ENCODE results near the gene RUFY2. TPM values are rescaled to one million over a fixed set of nuclear protein-coding genes. Genes with fewer than 3 reads are reported as not detected.

Gene RUFY2
- polyA plus RNA-seq, 4 donors: 4.5 to 17.2 (median 5.0) TPM

GRCh38 chr10:68428396-68429104 is 21.5 kb upstream of the RUFY2 start:
- no peak for DNase-seq
- Histone ChIP-seq H3K9me3 (ENCODE audit: control insufficient read depth in 2 of 2, insufficient read depth in 1 of 2, low read depth in 1 of 2, low read length in 1 of 2) (no peaks in the 10 kb centered on the region), H3K4me3 (ENCODE audit: low read depth in 1 of 3, low read length in 3 of 3) (no peak overlapping the region), H3K36me3 (ENCODE audit: control insufficient read depth in 3 of 3, insufficient read depth in 2 of 3, low read depth in 1 of 3, low read length in 3 of 3) (peaks cover 0 to 20% (median 0%) of the 10 kb centered on the region in 3 donors), H3K27me3 (ENCODE audit: control insufficient read depth in 3 of 3, insufficient read depth in 3 of 3, low read length in 3 of 3) (no peaks in the 10 kb centered on the region), H3K27ac (ENCODE audit: low read depth in 1 of 3, low read length in 2 of 3) (no peak overlapping the region), H3K4me1 (ENCODE audit: control insufficient read depth in 3 of 3, insufficient read depth in 2 of 3, low read depth in 1 of 3, low read length in 2 of 3) (no peaks in the 10 kb centered on the region)
- no peak for FAIRE-seq
- WGBS, 3 donors: 88 to 96% (median 96%) methylated on average over 5 of the region's 5 CpGs

- 86 to 93% (median 92%) methylated on average over 20 of the region's 20 CpGs for WGBS, 3 donors
- no peaks in the 10 kb centered on the region for H3K4me1 ChIP-seq (ENCODE audit: control insufficient read depth in 3 of 3, insufficient read depth in 2 of 3, low read depth in 1 of 3, low read length in 2 of 3)
- H3K36me3 ChIP-seq (ENCODE audit: control insufficient read depth in 3 of 3, insufficient read depth in 2 of 3, low read depth in 1 of 3, low read length in 3 of 3): peaks cover 0 to 20% (median 0%) of the 10 kb centered on the region in 3 donors
- H3K27ac ChIP-seq (ENCODE audit: low read depth in 1 of 3, low read length in 2 of 3): no peak overlapping the region
- DNase-seq (no peak), FAIRE-seq (no peak)
- no peak overlapping the region for H3K4me3 ChIP-seq (ENCODE audit: low read depth in 1 of 3, low read length in 3 of 3)
- no peaks in the 10 kb centered on the region for H3K9me3 ChIP-seq (ENCODE audit: control insufficient read depth in 2 of 2, insufficient read depth in 1 of 2, low read depth in 1 of 2, low read length in 1 of 2)
- no peaks in the 10 kb centered on the region for H3K27me3 ChIP-seq (ENCODE audit: control insufficient read depth in 3 of 3, insufficient read depth in 3 of 3, low read length in 3 of 3)
Observed at GRCh38 chr10:68424454-68425014, 17.5 kb upstream of the RUFY2 start.

- H3K9me3 ChIP-seq (ENCODE audit: control insufficient read depth in 2 of 2, insufficient read depth in 1 of 2, low read depth in 1 of 2, low read length in 1 of 2): no peaks in the 10 kb centered on the region
- WGBS, 3 donors: 81 to 93% (median 88%) methylated on average over 5 of the region's 5 CpGs
- DNase-seq (no peak), FAIRE-seq (no peak)
- peaks cover 0 to 19% (median 0%) of the 10 kb centered on the region in 3 donors for H3K36me3 ChIP-seq (ENCODE audit: control insufficient read depth in 3 of 3, insufficient read depth in 2 of 3, low read depth in 1 of 3, low read length in 3 of 3)
- H3K4me1 ChIP-seq (ENCODE audit: control insufficient read depth in 3 of 3, insufficient read depth in 2 of 3, low read depth in 1 of 3, low read length in 2 of 3): no peaks in the 10 kb centered on the region
- H3K27me3 ChIP-seq (ENCODE audit: control insufficient read depth in 3 of 3, insufficient read depth in 3 of 3, low read length in 3 of 3): no peaks in the 10 kb centered on the region
- H3K4me3 ChIP-seq (ENCODE audit: low read depth in 1 of 3, low read length in 3 of 3): no peak overlapping the region
- H3K27ac ChIP-seq (ENCODE audit: low read depth in 1 of 3, low read length in 2 of 3): no peak overlapping the region
Observed at GRCh38 chr10:68423522-68423921, 16.4 kb upstream of the RUFY2 start.

DNA sequence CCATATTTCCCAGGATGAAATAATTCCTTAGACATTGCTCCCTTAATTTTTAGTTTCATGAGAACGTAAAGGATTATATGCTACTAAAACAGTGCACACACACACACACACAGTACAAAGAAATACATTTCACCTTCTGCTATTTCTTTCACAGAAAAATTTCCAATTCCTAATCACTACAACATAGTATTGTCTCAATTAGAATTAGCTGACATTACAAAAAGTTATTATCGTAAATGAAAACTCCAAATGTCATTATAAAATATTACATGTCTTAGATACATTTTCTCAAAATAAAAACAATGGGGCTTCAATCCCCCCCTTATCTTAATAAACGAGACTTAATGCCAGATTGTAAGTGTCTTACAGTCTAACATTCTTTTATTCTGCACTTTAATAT is 12.3 kb upstream of the RUFY2 start:
- Histone ChIP-seq H3K27me3 (ENCODE audit: control insufficient read depth in 3 of 3, insufficient read depth in 3 of 3, low read length in 3 of 3) (no peaks in the 10 kb centered on the region), H3K4me1 (ENCODE audit: control insufficient read depth in 3 of 3, insufficient read depth in 2 of 3, low read depth in 1 of 3, low read length in 2 of 3) (no peaks in the 10 kb centered on the region), H3K4me3 (ENCODE audit: low read depth in 1 of 3, low read length in 3 of 3) (no peak overlapping the region), H3K27ac (ENCODE audit: low read depth in 1 of 3, low read length in 2 of 3) (no peak overlapping the region), H3K36me3 (ENCODE audit: control insufficient read depth in 3 of 3, insufficient read depth in 2 of 3, low read depth in 1 of 3, low read length in 3 of 3) (peaks cover 0 to 26% (median 0%) of the 10 kb centered on the region in 3 donors), H3K9me3 (ENCODE audit: control insufficient read depth in 2 of 2, insufficient read depth in 1 of 2, low read depth in 1 of 2, low read length in 1 of 2) (no peaks in the 10 kb centered on the region)
- DNase-seq (no peak), FAIRE-seq (no peak)
- 90 to 93% (median 92%) methylated on average over 3 of the region's 3 CpGs for WGBS, 3 donors

DNA sequence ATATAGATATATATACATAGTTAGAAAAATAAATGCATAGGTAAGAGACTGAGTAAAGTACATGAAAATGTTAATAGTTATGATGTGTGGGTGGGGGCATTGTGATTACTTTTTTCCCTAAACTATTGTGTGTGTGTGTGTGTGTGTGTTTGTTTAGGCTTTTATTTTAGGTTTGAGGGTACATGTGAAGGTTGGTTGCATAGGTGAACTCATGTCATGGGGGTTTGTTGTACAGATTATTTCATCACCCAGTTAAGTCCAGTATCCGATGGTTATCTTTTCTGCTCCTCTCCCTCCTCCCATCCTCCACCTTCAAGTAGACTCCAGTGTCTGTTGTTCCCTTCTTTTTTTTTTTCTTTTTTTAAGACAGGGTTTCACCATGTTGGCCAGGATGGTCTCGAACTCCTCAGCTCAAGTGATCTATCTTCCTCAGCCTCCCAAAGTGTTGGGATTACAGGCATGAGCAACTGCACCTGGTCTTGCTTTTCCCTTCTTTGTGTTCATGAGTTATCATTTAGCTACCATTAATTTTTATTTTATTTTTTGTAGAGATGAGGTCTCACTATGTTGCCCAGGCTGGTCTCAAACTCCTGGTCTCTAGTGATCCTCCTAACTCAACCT is 1.9 kb upstream of the RUFY2 start:
- H3K36me3 ChIP-seq (ENCODE audit: control insufficient read depth in 3 of 3, insufficient read depth in 2 of 3, low read depth in 1 of 3, low read length in 3 of 3): peaks cover 0 to 2% (median 0%) of the 10 kb centered on the region in 3 donors
- H3K27ac ChIP-seq (ENCODE audit: low read depth in 1 of 3, low read length in 2 of 3): no peak overlapping the region
- H3K27me3 ChIP-seq (ENCODE audit: control insufficient read depth in 3 of 3, insufficient read depth in 3 of 3, low read length in 3 of 3): no peaks in the 10 kb centered on the region
- DNase-seq: no peak
- 82 to 90% (median 89%) methylated on average over 2 of the region's 2 CpGs for WGBS, 3 donors
- no peak overlapping the region for H3K4me3 ChIP-seq (ENCODE audit: low read depth in 1 of 3, low read length in 3 of 3)
- peaks cover 0 to 2% (median 0%) of the 10 kb centered on the region in 3 donors for H3K4me1 ChIP-seq (ENCODE audit: control insufficient read depth in 3 of 3, insufficient read depth in 2 of 3, low read depth in 1 of 3, low read length in 2 of 3)
- FAIRE-seq: no peak
- H3K9me3 ChIP-seq (ENCODE audit: control insufficient read depth in 2 of 2, insufficient read depth in 1 of 2, low read depth in 1 of 2, low read length in 1 of 2): no peaks in the 10 kb centered on the region

DNA sequence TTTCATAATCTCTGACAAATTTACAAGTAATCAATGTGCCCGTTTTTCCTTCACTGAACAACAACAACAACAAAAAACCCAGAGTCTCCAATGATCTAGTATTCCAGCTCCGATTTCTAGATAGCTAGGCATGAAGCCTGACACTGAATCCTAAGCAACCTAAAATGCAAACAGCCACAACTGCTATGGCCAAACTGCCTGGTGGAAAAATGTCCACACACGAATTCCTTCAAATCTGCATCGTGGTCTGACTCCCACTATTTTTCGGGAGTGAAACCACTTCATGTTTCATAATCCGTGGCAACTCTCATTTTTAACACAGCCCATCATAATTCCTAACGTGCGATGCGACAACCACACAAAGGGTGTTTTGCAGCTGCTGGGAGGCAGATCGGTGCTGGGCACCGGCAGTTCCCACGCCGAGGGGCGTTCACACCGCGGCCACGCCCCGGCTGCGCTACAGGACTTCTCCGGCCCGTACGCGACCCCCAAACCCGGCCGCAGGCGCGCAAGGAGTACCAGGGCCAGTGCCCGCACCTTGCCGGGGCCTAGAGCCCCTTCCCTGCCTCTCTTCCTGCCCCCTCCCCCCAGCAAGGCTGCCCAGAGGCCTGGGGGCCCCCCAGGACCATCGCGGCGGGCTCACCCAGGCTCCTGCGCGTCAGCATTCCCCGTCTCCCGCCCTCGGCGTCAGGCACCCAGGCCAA is 814 bp downstream of the RUFY2 start:
- no peaks in the 10 kb centered on the region for H3K27me3 ChIP-seq (ENCODE audit: control insufficient read depth in 3 of 3, insufficient read depth in 3 of 3, low read length in 3 of 3)
- peak; percentile 40 to 76 for DNase-seq
- H3K4me1 ChIP-seq (ENCODE audit: control insufficient read depth in 3 of 3, insufficient read depth in 2 of 3, low read depth in 1 of 3, low read length in 2 of 3): peaks cover 0 to 2% (median 0%) of the 10 kb centered on the region in 3 donors
- 0 to 1% (median 0%) methylated on average over 36 to 38 of the region's 38 CpGs for WGBS, 3 donors
- peak overlapping the region; percentile 24 to 81 (median 67) for H3K27ac ChIP-seq (ENCODE audit: low read depth in 1 of 3, low read length in 2 of 3)
- peak overlapping the region; percentile 84 to 99 (median 91) for H3K4me3 ChIP-seq (ENCODE audit: low read depth in 1 of 3, low read length in 3 of 3)
- FAIRE-seq: no peak
- H3K9me3 ChIP-seq (ENCODE audit: control insufficient read depth in 2 of 2, insufficient read depth in 1 of 2, low read depth in 1 of 2, low read length in 1 of 2): no peaks in the 10 kb centered on the region
- H3K36me3 ChIP-seq (ENCODE audit: control insufficient read depth in 3 of 3, insufficient read depth in 2 of 3, low read depth in 1 of 3, low read length in 3 of 3): peaks cover 0 to 2% (median 0%) of the 10 kb centered on the region in 3 donors

DNA sequence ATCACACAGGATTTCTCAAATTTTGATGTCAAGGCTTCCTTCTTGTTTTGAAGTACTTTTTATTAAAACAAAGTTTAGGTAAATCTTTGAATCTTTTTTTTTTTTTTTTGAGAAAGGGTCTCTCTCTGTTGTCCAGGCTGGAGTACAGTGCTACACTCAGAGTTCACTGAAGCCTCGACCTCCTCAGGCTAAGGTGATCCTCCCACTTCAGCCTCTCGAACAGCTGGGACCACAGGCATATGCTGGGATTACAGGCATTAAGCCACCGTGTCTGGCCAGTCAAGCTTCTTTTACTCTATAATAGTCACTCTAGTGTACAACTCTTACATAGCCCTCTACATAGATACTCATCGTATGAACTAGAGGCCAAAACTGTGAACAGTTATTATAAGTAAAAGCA is 3.4 kb downstream of the RUFY2 start:
- no peak for FAIRE-seq
- Histone ChIP-seq H3K36me3 (ENCODE audit: control insufficient read depth in 3 of 3, insufficient read depth in 2 of 3, low read depth in 1 of 3, low read length in 3 of 3) (peaks cover 0 to 16% (median 2%) of the 10 kb centered on the region in 3 donors), H3K4me1 (ENCODE audit: control insufficient read depth in 3 of 3, insufficient read depth in 2 of 3, low read depth in 1 of 3, low read length in 2 of 3) (peaks cover 0 to 2% (median 0%) of the 10 kb centered on the region in 3 donors), H3K27me3 (ENCODE audit: control insufficient read depth in 3 of 3, insufficient read depth in 3 of 3, low read length in 3 of 3) (no peaks in the 10 kb centered on the region), H3K9me3 (ENCODE audit: control insufficient read depth in 2 of 2, insufficient read depth in 1 of 2, low read depth in 1 of 2, low read length in 1 of 2) (no peaks in the 10 kb centered on the region), H3K27ac (ENCODE audit: low read depth in 1 of 3, low read length in 2 of 3) (no peak overlapping the region), H3K4me3 (ENCODE audit: low read depth in 1 of 3, low read length in 3 of 3) (no peak overlapping the region)
- 83 to 89% (median 86%) methylated on average over 4 of the region's 4 CpGs for WGBS, 3 donors
- DNase-seq: no peak

DNA sequence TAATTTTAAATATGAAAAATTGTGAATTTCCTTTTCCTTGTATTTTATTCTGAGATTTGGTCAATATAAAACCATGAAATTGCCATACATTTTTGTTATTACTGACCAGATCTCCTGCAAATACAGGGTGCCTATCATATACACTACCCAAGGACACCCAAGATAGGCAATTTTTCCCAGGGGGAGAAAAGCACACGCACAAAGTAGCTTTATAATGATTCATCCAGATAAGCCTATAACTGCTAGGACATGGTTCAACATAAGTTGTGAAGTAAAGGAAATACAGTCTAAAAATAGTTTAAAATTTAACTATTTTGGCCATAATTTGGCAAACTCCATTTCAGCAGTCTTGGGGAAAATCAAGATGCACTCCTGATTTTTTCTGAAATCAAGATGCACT is 4.8 kb downstream of the RUFY2 start:
- FAIRE-seq: no peak
- Histone ChIP-seq H3K4me3 (ENCODE audit: low read depth in 1 of 3, low read length in 3 of 3) (no peak overlapping the region), H3K27me3 (ENCODE audit: control insufficient read depth in 3 of 3, insufficient read depth in 3 of 3, low read length in 3 of 3) (no peaks in the 10 kb centered on the region), H3K4me1 (ENCODE audit: control insufficient read depth in 3 of 3, insufficient read depth in 2 of 3, low read depth in 1 of 3, low read length in 2 of 3) (peaks cover 0 to 2% (median 0%) of the 10 kb centered on the region in 3 donors), H3K36me3 (ENCODE audit: control insufficient read depth in 3 of 3, insufficient read depth in 2 of 3, low read depth in 1 of 3, low read length in 3 of 3) (peaks cover 0 to 23% (median 2%) of the 10 kb centered on the region in 3 donors), H3K9me3 (ENCODE audit: control insufficient read depth in 2 of 2, insufficient read depth in 1 of 2, low read depth in 1 of 2, low read length in 1 of 2) (no peaks in the 10 kb centered on the region), H3K27ac (ENCODE audit: low read depth in 1 of 3, low read length in 2 of 3) (no peak overlapping the region)
- no peak for DNase-seq
- WGBS, 3 donors: 35 to 67% (median 60%) methylated on average over 1 of the region's 1 CpG
